Glutamatergic neuron (in vitro differentiated cells): ENCODE data around the gene APOBEC3G. TPM values are rescaled to one million over a fixed set of nuclear protein-coding genes. Genes with fewer than 3 reads are reported as not detected.
A peak's percentile ranks its signal among the peaks of the same experiment; 100 is the strongest.
"Not testable (repeated sequence)": the region's sequence is repeated elsewhere in the genome, so short reads cannot be mapped to it uniquely, and the experiment has no call there.

Experiments
- DNase-seq: peaks from one replicate; pipeline ENCODE4 v3.0.0; 2022
- H3K27ac Mint-ChIP-seq: one replicate; pipeline ENCODE4 v1.8.0; 2020; ENCODE audit warnings: mild to moderate bottlenecking, mixed read lengths, inconsistent platforms; ENCODE audit not compliant: unreplicated experiment
- H3K27me3 Mint-ChIP-seq: one replicate; pipeline ENCODE4 v1.8.0; 2020; ENCODE audit warnings: mild to moderate bottlenecking, moderate library complexity, mixed read lengths, inconsistent platforms; ENCODE audit not compliant: unreplicated experiment
- H3K36me3 Mint-ChIP-seq: one replicate; pipeline ENCODE4 v1.8.0; 2020; ENCODE audit warnings: mild to moderate bottlenecking, mixed read lengths, inconsistent platforms; ENCODE audit not compliant: unreplicated experiment
- H3K4me1 Mint-ChIP-seq: one replicate; pipeline ENCODE4 v1.8.0; 2020; ENCODE audit warnings: mild to moderate bottlenecking, low read depth, mixed read lengths, inconsistent platforms; ENCODE audit not compliant: unreplicated experiment
- H3K4me3 Mint-ChIP-seq: one replicate; pipeline ENCODE4 v1.8.0; 2020; ENCODE audit warnings: mild to moderate bottlenecking, mixed read lengths, inconsistent platforms; ENCODE audit not compliant: unreplicated experiment
- H3K9me3 Mint-ChIP-seq: one replicate; pipeline ENCODE4 v1.8.0; 2020; ENCODE audit warnings: mild to moderate bottlenecking, moderate library complexity, mixed read lengths, inconsistent platforms; ENCODE audit not compliant: unreplicated experiment
- long read RNA-seq: library from polyadenylated mRNA; unstranded; transcript quantifications from one replicate; pipeline ENCODE4 v2.0.0, GENCODE V29; 2020; ENCODE audit not compliant: unreplicated experiment
- total RNA-seq: library from RNA; stranded (reverse); fragmentation: NEBNext Ultra II Directional; extraction: Animal tissue kit (Norgen Biotek cat#: 25700); gene quantifications from one replicate; pipeline ENCODE4 v1.2.1, GENCODE V29; 2021; ENCODE audit not compliant: unreplicated experiment
- TF ChIP-seq, protein P1 (sequence below): fragments of 200-600 bp; sonication (generic); IDR thresholded peaks from one replicate; pipeline ENCODE4 v1.5.0; 2021; ENCODE audit not compliant: partially characterized antibody, unreplicated experiment

Gene APOBEC3G
- total RNA-seq = 1.0 TPM
- long read RNA-seq, partial matches to known transcripts = 0 of 2 reads
- long read RNA-seq, other reads (novel, unspliced or antisense) = 0 of 2 reads

DNA sequence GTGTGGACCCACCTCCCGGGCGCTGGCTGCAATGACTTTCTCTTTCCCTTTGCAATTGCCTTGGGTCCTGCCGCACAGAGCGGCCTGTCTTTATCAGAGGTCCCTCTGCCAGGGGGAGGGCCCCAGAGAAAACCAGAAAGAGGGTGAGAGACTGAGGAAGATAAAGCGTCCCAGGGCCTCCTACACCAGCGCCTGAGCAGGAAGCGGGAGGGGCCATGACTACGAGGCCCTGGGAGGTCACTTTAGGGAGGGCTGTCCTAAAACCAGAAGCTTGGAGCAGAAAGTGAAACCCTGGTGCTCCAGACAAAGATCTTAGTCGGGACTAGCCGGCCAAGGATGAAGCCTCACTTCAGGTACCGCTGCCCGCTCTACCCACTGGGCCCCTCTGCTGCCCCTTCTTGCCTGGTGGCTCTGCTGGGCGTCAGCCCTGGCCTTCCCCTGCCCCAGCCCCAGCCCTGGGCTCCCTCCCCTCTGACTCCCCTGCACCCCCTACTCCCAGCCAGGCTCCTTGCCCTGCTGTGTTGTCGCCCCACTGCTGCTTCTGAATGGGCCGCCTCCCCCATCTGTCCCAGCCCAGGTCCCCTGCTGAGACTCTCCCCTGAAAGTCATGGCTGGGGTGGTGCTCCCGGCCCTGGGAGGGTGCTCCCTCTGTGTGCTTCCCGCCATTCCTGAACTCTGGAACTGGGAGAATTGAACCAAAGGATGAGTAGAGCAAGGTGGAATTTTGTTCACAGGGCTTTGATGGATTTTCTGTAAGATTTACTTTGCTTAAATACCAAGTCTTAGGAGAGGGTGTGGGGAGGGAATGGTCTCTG is at the start of gene APOBEC3G:
TSS of gene APOBEC3G (plus strand) at position 250 of the 815 bp plus-strand sequence. CDS start at position 337, 87 bp downstream.
- not testable (repeated sequence) for H3K4me1 Mint-ChIP-seq

GRCh38 chr22:39027717-39028116 is 49.4 kb upstream of the APOBEC3G start:
- Mint-ChIP-seq H3K4me3 (no peak overlapping the region), H3K27ac (no peak overlapping the region), H3K36me3 (no peaks in the 10 kb centered on the region), H3K9me3 (peaks cover 4% of the 10 kb centered on the region), H3K4me1 (no peaks in the 10 kb centered on the region), H3K27me3 (no peaks in the 10 kb centered on the region)
- no peak for DNase-seq
- TF ChIP-seq, protein P1, sequence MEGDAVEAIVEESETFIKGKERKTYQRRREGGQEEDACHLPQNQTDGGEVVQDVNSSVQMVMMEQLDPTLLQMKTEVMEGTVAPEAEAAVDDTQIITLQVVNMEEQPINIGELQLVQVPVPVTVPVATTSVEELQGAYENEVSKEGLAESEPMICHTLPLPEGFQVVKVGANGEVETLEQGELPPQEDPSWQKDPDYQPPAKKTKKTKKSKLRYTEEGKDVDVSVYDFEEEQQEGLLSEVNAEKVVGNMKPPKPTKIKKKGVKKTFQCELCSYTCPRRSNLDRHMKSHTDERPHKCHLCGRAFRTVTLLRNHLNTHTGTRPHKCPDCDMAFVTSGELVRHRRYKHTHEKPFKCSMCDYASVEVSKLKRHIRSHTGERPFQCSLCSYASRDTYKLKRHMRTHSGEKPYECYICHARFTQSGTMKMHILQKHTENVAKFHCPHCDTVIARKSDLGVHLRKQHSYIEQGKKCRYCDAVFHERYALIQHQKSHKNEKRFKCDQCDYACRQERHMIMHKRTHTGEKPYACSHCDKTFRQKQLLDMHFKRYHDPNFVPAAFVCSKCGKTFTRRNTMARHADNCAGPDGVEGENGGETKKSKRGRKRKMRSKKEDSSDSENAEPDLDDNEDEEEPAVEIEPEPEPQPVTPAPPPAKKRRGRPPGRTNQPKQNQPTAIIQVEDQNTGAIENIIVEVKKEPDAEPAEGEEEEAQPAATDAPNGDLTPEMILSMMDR = no peak

More for the DNA sequence above, at the start of gene APOBEC3G:
- H3K36me3 Mint-ChIP-seq, H3K9me3 Mint-ChIP-seq, DNase-seq: not testable (repeated sequence)
- Mint-ChIP-seq H3K4me3 (peak within 1 kb of the TSS; percentile 78), H3K27ac (peak within 1 kb of the TSS; percentile 29), H3K27me3 (peaks cover 11% of the 10 kb centered on the region)

DNA sequence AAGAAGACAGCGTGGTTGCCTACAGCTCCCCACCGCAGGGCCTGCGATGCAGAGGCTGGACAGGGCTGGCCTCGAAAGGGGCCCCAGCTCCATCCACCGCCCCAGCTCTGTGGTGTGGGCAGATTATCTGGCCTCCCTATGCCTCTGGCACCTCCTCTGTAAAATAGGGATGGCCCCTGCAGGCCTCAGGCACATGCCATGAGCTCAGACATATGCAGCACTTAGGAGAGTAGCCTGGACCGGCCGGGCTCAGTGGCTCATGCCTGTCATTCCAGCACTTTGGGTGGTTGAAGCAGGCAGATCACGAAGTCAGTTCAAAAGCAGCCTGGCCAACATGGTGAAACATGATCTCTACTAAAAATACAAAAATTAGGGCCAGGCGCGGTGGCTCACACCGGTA is 48.8 kb upstream of the APOBEC3G start:
- H3K4me3 Mint-ChIP-seq = no peak overlapping the region
- H3K27ac Mint-ChIP-seq = no peak overlapping the region
- DNase-seq = no peak
- no peaks in the 10 kb centered on the region for H3K4me1 Mint-ChIP-seq
- no peaks in the 10 kb centered on the region for H3K36me3 Mint-ChIP-seq
- no peaks in the 10 kb centered on the region for H3K27me3 Mint-ChIP-seq
- peaks cover 4% of the 10 kb centered on the region for H3K9me3 Mint-ChIP-seq
- TF ChIP-seq, protein P1 = no peak

- Mint-ChIP-seq H3K4me1 (no peaks in the 10 kb centered on the region), H3K9me3 (peaks cover 4% of the 10 kb centered on the region), H3K4me3 (no peak overlapping the region), H3K27me3 (no peaks in the 10 kb centered on the region), H3K27ac (no peak overlapping the region), H3K36me3 (no peaks in the 10 kb centered on the region)
- DNase-seq = no peak
- TF ChIP-seq, protein P1 = no peak
Observed at GRCh38 chr22:39029227-39029626, 47.8 kb upstream of the APOBEC3G start.

DNA sequence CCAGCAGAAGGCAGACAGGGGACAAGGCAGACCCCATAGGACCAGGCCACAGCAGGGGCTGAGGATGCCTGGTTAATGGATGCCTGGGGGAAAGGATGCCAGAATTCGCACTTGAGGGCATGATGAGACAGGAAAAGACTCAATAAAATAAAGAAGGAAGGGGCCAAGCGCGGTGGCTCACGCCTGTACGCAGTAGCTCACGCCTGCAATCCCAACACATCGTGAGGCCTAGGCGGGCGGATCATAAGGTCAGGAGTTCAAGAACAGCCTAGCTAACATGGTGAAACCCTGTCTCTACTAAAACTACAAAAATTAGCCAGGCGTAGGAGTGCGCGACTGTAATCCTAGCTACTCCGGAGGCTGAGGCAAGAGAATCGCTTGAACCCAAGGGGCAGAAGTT is 46.4 kb upstream of the APOBEC3G start:
- Mint-ChIP-seq H3K4me1 (no peaks in the 10 kb centered on the region), H3K27me3 (no peaks in the 10 kb centered on the region), H3K27ac (no peak overlapping the region), H3K9me3 (peaks cover 2% of the 10 kb centered on the region), H3K36me3 (no peaks in the 10 kb centered on the region), H3K4me3 (no peak overlapping the region)
- no peak for DNase-seq
- TF ChIP-seq, protein P1 = no peak

DNA sequence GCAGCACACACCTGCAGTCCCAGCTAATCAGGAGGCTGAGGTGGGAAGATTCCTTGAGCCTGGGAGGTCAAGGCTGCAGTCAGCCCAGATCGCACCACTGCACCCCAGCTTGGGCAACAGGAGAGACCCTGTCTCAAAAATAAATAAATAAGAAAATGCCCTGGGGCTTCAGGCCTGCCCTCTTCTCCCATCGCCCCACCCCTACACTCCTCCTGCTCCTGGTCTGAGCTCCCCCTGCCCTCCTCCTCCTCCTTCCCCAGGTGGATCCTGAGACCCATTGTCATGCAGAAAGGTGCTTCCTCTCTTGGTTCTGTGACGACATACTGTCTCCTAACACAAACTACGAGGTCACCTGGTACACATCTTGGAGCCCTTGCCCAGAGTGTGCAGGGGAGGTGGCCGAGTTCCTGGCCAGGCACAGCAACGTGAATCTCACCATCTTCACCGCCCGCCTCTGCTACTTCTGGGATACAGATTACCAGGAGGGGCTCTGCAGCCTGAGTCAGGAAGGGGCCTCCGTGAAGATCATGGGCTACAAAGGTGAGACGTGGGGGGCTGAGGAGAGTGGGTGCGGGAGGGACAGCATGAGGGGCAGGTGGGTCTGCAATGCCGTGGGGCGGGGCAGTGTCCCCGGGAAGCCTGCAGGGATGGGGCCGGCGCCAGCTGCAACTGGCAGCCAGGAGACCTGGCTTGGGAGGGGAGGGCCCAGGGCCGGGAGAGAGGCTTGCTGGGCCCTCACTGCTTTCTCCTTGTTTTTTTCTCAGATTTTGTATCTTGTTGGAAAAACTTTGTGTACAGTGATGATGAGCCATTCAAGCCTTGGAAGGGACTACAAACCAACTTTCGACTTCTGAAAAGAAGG is 45.4 kb upstream of the APOBEC3G start:
- not testable (repeated sequence) for H3K4me1 Mint-ChIP-seq, H3K36me3 Mint-ChIP-seq, H3K27me3 Mint-ChIP-seq, H3K4me3 Mint-ChIP-seq, H3K9me3 Mint-ChIP-seq, H3K27ac Mint-ChIP-seq, DNase-seq

GRCh38 chr22:39037071-39037470 is 40.0 kb upstream of the APOBEC3G start:
- not testable (repeated sequence) for H3K4me1 Mint-ChIP-seq, H3K36me3 Mint-ChIP-seq, DNase-seq, H3K27ac Mint-ChIP-seq, H3K4me3 Mint-ChIP-seq, H3K9me3 Mint-ChIP-seq, H3K27me3 Mint-ChIP-seq
